HG03060 (cell line): ENCODE measurements around the gene PSTPIP2.

Experiments used
- ATAC-seq: cut with Tn5 transposase; IDR thresholded peaks from one replicate; pipeline ENCODE4 v1.9.1; 2021; ENCODE audit warnings: low read depth, moderate number of reproducible peaks; ENCODE audit not compliant: unreplicated experiment

The PSTPIP2 gene

DNA sequence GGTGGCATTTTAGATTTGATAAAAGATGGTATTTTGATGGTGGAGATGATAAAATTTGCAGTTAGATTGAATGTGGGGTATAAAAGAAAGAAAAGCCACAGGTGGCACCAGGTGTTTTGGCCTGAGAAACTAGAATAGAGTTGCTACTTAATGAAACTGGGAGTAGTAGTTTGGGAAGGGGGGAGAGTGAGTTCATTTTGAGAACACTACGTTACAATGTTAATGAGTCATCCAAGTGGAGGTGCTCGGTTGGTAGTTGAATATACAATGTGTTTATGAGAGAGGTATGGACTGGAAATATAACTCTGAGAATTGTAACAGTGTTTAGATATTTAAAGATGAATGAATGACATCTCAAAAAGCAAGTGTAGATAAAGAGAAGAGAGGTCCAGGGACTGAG lies 131.3 kb downstream of the PSTPIP2 start:
- ATAC-seq, result no peak

DNA sequence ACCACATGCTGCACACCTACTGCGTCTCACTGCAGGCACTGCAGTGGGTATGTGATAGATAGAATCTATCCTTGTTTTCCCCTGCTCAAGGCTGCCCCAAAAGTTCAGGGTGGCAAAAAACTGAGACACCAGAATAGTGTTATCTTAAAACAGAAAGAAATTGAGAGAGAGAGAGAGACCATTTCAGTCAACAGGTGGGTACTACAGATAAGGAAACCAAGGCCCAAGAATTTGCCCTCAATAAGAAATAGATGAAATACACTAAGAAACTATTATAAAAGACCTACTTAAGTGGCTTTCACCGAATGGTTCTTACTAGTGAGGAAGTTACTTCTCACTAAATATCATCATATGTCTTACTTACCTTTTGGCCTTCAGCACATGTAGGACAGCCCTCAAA lies 132.8 kb downstream of the PSTPIP2 start:
- no peak for ATAC-seq

DNA sequence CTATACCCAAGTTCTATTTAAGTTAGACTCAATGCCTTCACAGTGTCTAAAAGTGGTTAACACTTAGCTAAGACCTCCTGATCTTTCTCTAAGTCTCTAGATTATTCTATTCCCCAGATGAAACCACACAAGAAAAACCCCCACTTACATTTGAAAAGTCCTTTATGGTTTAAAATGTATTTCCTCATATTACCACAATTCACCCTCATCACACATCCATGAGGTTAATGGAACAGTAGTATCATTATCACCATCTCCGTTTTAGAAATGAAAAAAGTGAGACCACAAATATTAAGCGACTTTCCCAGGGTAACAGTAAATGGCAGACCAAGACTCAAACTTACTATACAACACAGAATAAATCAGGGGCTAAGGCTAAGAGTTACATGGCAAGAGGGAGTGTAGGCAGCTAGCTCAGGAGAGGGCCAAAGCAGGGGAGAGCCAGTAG lies 133.5 kb downstream of the PSTPIP2 start:
- no peak for ATAC-seq

- no peak for ATAC-seq
These were observed 136.3 kb downstream of the PSTPIP2 start for GRCh38 chr18:45935591-45936335.
